Sigmoid colon (tissue), 7 donors: Measurements from ENCODE around the gene EGFL6. TPM values are rescaled to one million over a fixed set of nuclear protein-coding genes. Genes with fewer than 3 reads are reported as not detected.
"Not testable (repeated sequence)": the region's sequence is repeated elsewhere in the genome, so short reads cannot be mapped to it uniquely, and the experiment has no call there.

Experiments used
- DNase-seq: peaks from one replicate; pipeline ENCODE4 v3.0.0-alpha.2; 2019
- H3K27ac ChIP-seq, 4 donors: fragments of 200-600 bp; sonication (generic); one replicate each; pipeline ENCODE4 v1.5.1; 2016 to 2019; ENCODE audit warnings: mild to moderate bottlenecking in 1 of 4
- H3K27me3 ChIP-seq, 3 donors: fragments of 200-600 bp; sonication (generic); one replicate each; pipeline ENCODE4 v1.5.1; 2019; ENCODE audit warnings: mild to moderate bottlenecking in 1 of 3
- H3K36me3 ChIP-seq, 4 donors: fragments of 200-600 bp; sonication (generic); one replicate each; pipeline ENCODE4 v1.5.1; 2016 to 2019
- H3K4me1 ChIP-seq, 4 donors: fragments of 200-600 bp; sonication (generic); one replicate each; pipeline ENCODE4 v1.5.1; 2017 to 2019
- H3K4me3 ChIP-seq, 4 donors: fragments of 200-600 bp; sonication (generic); one replicate each; pipeline ENCODE4 v1.5.1; 2017 to 2019; ENCODE audit warnings: mild to moderate bottlenecking in 2 of 4, moderate library complexity in 1 of 4
- H3K9me3 ChIP-seq, 4 donors: fragments of 200-600 bp in 3 of 4; sonication (generic) in 3 of 4; one replicate each; pipeline versions ENCODE4 v1.5.1 to v1.6.1; 2013 to 2019
- CTCF ChIP-seq, 4 experiments: fragments of 450-650 bp in 3 of 4; fragments of 200-600 bp in 1 of 4; IDR thresholded peaks; one replicate each; pipeline ENCODE4 v1.5.1; 2016 to 2019; ENCODE audit warnings: antibody characterized with exemption in 4 of 4, mild to moderate bottlenecking in 3 of 4, moderate library complexity in 2 of 4
- EP300 ChIP-seq, 4 donors: sonication (generic); formaldehyde crosslinking; IDR thresholded peaks; one replicate each; pipeline ENCODE4 v1.6.1; 2017; ENCODE audit warnings: antibody characterized with exemption in 4 of 4
- POLR2A ChIP-seq, 2 donors: fragments of 450-650 bp; IDR thresholded peaks; one replicate each; pipeline ENCODE4 v1.6.1; 2016; ENCODE audit warnings: antibody characterized with exemption in 2 of 2, mild to moderate bottlenecking in 2 of 2, moderate library complexity in 2 of 2
- POLR2AphosphoS5 ChIP-seq, 4 donors: sonication (generic); formaldehyde crosslinking; IDR thresholded peaks; one replicate each; pipeline ENCODE4 v1.6.1; 2017; ENCODE audit warnings: antibody characterized with exemption in 4 of 4
- WGBS, 2 donors: extraction: QIAGEN DNeasy Blood & Tissue Kit; methylation state at CpG; one replicate each; pipeline ENCODE4 v1.1.7; 2013; 5-methylcytosine and 5-hydroxymethylcytosine counted together
- intact Hi-C: fragments of 100-400 bp; cut with DNase I; formaldehyde crosslinking; loops from one replicate; pipeline ENCODE4 v1.15.1; 2023
- polyA plus RNA-seq, 3 donors: library from polyadenylated mRNA; stranded (reverse); fragments of 200-250 nt; gene quantifications; one replicate each; pipeline ENCODE4 v1.2.3, GENCODE V29; 2013
- total RNA-seq, 4 donors: library from RNA; depleted of rRNA; stranded (reverse); fragments of >200 nt; gene quantifications; one replicate each; pipeline ENCODE4 v1.1.0, GENCODE V29; 2016
- donor health status: healthy with polysubstance abuse.
- donor health status: Bipolar disorder and iron deficiency.
- donor health status: healthy.

The EGFL6 gene
- total and polyA plus RNA-seq, 7 donors: 0.32 to 0.60 TPM; not detected in 5

GRCh38 chrX:13664020-13664419, 94.6 kb downstream of the EGFL6 start:
- TF ChIP-seq CTCF (IDR thresholded peaks at IDR 0.05): no peak
- TF ChIP-seq POLR2AphosphoS5 (IDR thresholded peaks at IDR 0.05): no peak
- TF ChIP-seq POLR2A (IDR thresholded peaks at IDR 0.05): no peak
- no peak for TF ChIP-seq EP300 (IDR thresholded peaks at IDR 0.05)
- Histone ChIP-seq H3K4me3 (no peak overlapping the region), H3K27ac (peak overlapping the region in 2 of 4 donors; percentile 58 to 78), H3K36me3 (no peaks in the 10 kb centered on the region), H3K27me3 (no peaks in the 10 kb centered on the region), H3K9me3 (no peaks in the 10 kb centered on the region), H3K4me1 (peaks cover 0 to 23% (median 5%) of the 10 kb centered on the region in 4 donors)
- intact Hi-C loops: no loop called here
- no peak for DNase-seq
- WGBS, 2 donors: 60 to 80% methylated on average over 3 of the region's 3 CpGs

- peaks cover 0 to 15% (median 5%) of the 10 kb centered on the region in 4 donors for H3K4me1 ChIP-seq
- WGBS, 2 donors: 69 to 78% methylated on average over 3 of the region's 3 CpGs
- H3K4me3 ChIP-seq: no peak overlapping the region
- H3K36me3 ChIP-seq: no peaks in the 10 kb centered on the region
- H3K27me3 ChIP-seq: no peaks in the 10 kb centered on the region
- no peak overlapping the region for H3K27ac ChIP-seq
- intact Hi-C loops: no loop called here
- no peak for DNase-seq
- no peaks in the 10 kb centered on the region for H3K9me3 ChIP-seq
- TF ChIP-seq CTCF (IDR thresholded peaks at IDR 0.05): no peak
- no peak for TF ChIP-seq EP300 (IDR thresholded peaks at IDR 0.05)
- TF ChIP-seq POLR2A (IDR thresholded peaks at IDR 0.05): no peak
- no peak for TF ChIP-seq POLR2AphosphoS5 (IDR thresholded peaks at IDR 0.05)
These were observed 97.4 kb downstream of the EGFL6 start for GRCh38 chrX:13666836-13667235.

- no peak for DNase-seq
- no peaks in the 10 kb centered on the region for H3K9me3 ChIP-seq
- H3K4me3 ChIP-seq: no peak overlapping the region
- intact Hi-C loops: no loop called here
- no peaks in the 10 kb centered on the region for H3K27me3 ChIP-seq
- no peak for TF ChIP-seq POLR2A (IDR thresholded peaks at IDR 0.05)
- TF ChIP-seq CTCF (IDR thresholded peaks at IDR 0.05): no peak
- TF ChIP-seq EP300 (IDR thresholded peaks at IDR 0.05): no peak
- no peak for TF ChIP-seq POLR2AphosphoS5 (IDR thresholded peaks at IDR 0.05)
- H3K36me3 ChIP-seq: no peaks in the 10 kb centered on the region
- no peak overlapping the region for H3K27ac ChIP-seq
- peaks cover 0 to 10% (median 4%) of the 10 kb centered on the region in 4 donors for H3K4me1 ChIP-seq
These were observed 98.5 kb downstream of the EGFL6 start for GRCh38 chrX:13667919-13668318.

- peak; percentile 82 for DNase-seq
These were observed 99.9 kb downstream of the EGFL6 start for GRCh38 chrX:13669246-13669737.

GRCh38 chrX:13669755-13670154, 100.4 kb downstream of the EGFL6 start:
- H3K27ac ChIP-seq: peak overlapping the region; percentile 3 to 45 (median 44)
- H3K4me3 ChIP-seq, H3K4me1 ChIP-seq, H3K36me3 ChIP-seq, intact Hi-C loops, H3K27me3 ChIP-seq, H3K9me3 ChIP-seq, DNase-seq: not testable (repeated sequence)
- WGBS, 2 donors: 62 to 82% methylated on average over 8 of the region's 8 CpGs

More at GRCh38 chrX:13669246-13669737, 99.9 kb downstream of the EGFL6 start:
- Histone ChIP-seq H3K36me3 (no peaks in the 10 kb centered on the region), H3K27ac (peak overlapping the region; percentile 3 to 45 (median 44)), H3K27me3 (no peaks in the 10 kb centered on the region), H3K4me3 (no peak overlapping the region), H3K9me3 (no peaks in the 10 kb centered on the region), H3K4me1 (peaks cover 0 to 4% (median 2%) of the 10 kb centered on the region in 4 donors)
- intact Hi-C loops: no loop called here
- TF ChIP-seq EP300 (IDR thresholded peaks at IDR 0.05): peak in 2 of 4 donors; percentile 38 to 64
- no peak for TF ChIP-seq CTCF (IDR thresholded peaks at IDR 0.05)
- peak in 3 of 4 donors; percentile 63 to 77 (median 67) for TF ChIP-seq POLR2AphosphoS5 (IDR thresholded peaks at IDR 0.05)
- 2 to 26% methylated on average over 9 of the region's 9 CpGs for WGBS, 2 donors
